ENCODE results near the gene LARP4B. TPM values are rescaled to one million over a fixed set of nuclear protein-coding genes. Genes with fewer than 3 reads are reported as not detected.

The LARP4B gene
- total RNA-seq, 1 donor from 2014 or later: 64.2 TPM

- Histone ChIP-seq H3K4me1 (peaks cover 11% of the 10 kb centered on the region), H3K4me3 (no peak overlapping the region), H3K9me3 (replicated peaks) (peaks cover 26% of the 10 kb centered on the region), H3K36me3 (peaks cover 4% of the 10 kb centered on the region), H3K27me3 (ENCODE audit: low read depth) (no peaks in the 10 kb centered on the region), H3K27ac (replicated peaks) (no peak overlapping the region)
- no peak for DNase-seq
- intact Hi-C loops (cut with micrococcal nuclease): no loop called here
- TF ChIP-seq CTCF (IDR thresholded peaks at IDR 0.05; ENCODE audit: borderline replicate concordance): no peak
Measured at GRCh38 chr10:974038-974784, 42.7 kb upstream of the LARP4B start.

DNA sequence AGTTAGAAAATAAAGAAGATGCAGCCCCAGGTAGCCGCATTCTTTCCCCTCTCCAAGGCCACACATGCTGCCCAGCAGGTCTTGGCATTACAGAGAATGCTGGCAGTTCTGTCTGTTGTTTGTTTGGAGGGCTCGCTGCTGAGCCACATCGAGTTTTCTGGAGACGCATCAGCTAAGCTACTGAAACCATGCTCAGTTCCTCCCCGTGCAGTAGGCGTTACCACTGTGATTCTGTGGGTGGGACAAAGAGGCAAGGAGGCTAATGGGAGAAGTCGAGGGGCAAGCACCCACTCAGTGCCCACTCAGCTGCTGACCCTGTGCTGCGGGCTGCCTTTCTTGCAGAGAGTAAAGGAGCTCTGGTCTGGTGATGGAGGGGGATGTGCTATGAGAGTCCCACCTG, 41.3 kb upstream of the LARP4B start:
- H3K4me3 ChIP-seq: no peak overlapping the region
- H3K27ac ChIP-seq (replicated peaks): no peak overlapping the region
- intact Hi-C loops (cut with micrococcal nuclease): no loop called here
- peaks cover 11% of the 10 kb centered on the region for H3K4me1 ChIP-seq
- peaks cover 11% of the 10 kb centered on the region for H3K9me3 ChIP-seq (replicated peaks)
- DNase-seq: no peak
- TF ChIP-seq CTCF (IDR thresholded peaks at IDR 0.05; ENCODE audit: borderline replicate concordance): no peak
- peaks cover 4% of the 10 kb centered on the region for H3K36me3 ChIP-seq
- no peaks in the 10 kb centered on the region for H3K27me3 ChIP-seq (ENCODE audit: low read depth)

GRCh38 chr10:971613-972012, 40.1 kb upstream of the LARP4B start:
- no peak for TF ChIP-seq CTCF (IDR thresholded peaks at IDR 0.05; ENCODE audit: borderline replicate concordance)
- DNase-seq: no peak
- Histone ChIP-seq H3K4me1 (peaks cover 11% of the 10 kb centered on the region), H3K9me3 (replicated peaks) (peaks cover 5% of the 10 kb centered on the region), H3K4me3 (no peak overlapping the region), H3K36me3 (no peaks in the 10 kb centered on the region), H3K27me3 (ENCODE audit: low read depth) (no peaks in the 10 kb centered on the region), H3K27ac (replicated peaks) (no peak overlapping the region)
- intact Hi-C loops (cut with micrococcal nuclease): no loop called here

GRCh38 chr10:971150-971542, 39.6 kb upstream of the LARP4B start:
- H3K4me3 ChIP-seq: no peak overlapping the region
- H3K27me3 ChIP-seq (ENCODE audit: low read depth): no peaks in the 10 kb centered on the region
- H3K4me1 ChIP-seq: peaks cover 11% of the 10 kb centered on the region
- no peak for DNase-seq
- no peak overlapping the region for H3K27ac ChIP-seq (replicated peaks)
- no peak for TF ChIP-seq CTCF (IDR thresholded peaks at IDR 0.05; ENCODE audit: borderline replicate concordance)
- intact Hi-C loops (cut with micrococcal nuclease): no loop called here
- no peaks in the 10 kb centered on the region for H3K36me3 ChIP-seq
- peaks cover 5% of the 10 kb centered on the region for H3K9me3 ChIP-seq (replicated peaks)

DNA sequence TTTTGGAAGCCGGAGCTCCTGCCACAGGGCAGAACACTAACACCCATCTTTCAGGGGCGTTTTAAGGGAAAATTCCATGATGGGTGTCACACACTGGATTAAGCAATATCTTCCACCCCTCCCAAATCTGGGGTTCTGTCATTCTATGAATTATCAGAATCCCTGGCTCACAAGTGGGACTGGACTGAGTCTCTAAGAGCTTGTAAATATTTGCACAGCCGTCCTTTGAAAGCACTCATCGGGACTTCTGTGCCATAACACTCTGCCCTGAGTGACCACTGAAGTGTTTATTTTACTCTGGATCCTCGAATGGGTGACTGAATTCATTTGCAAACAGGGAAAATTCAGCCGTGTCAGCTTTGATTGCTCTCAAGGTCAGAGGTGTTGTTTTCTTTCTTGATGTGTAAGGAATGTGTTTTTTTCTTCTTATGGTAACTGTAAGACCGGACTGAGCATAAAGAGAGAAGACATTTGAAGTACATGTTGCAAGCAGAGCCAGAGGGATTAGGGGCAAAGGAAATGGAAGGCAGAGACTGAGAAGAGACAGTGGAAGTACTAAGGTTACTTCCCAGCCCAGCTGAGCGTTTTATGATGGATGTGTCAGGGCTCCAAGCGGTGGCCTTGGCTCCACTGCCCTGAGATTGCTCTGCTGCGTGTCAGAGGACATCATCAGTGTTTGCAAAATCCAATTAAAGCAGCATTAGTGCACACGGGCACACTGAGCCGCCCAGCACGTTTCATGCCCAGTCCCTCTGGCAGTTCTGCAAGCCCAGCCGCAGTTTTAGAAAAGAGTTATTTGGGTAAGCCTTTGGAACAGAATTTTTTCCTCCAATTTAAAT, 39.0 kb upstream of the LARP4B start:
- H3K4me3 ChIP-seq: no peak overlapping the region
- no peaks in the 10 kb centered on the region for H3K27me3 ChIP-seq (ENCODE audit: low read depth)
- intact Hi-C loops (cut with micrococcal nuclease): no loop called here
- H3K36me3 ChIP-seq: no peaks in the 10 kb centered on the region
- no peak overlapping the region for H3K27ac ChIP-seq (replicated peaks)
- peaks cover 5% of the 10 kb centered on the region for H3K9me3 ChIP-seq (replicated peaks)
- no peak for TF ChIP-seq CTCF (IDR thresholded peaks at IDR 0.05; ENCODE audit: borderline replicate concordance)
- H3K4me1 ChIP-seq: peaks cover 11% of the 10 kb centered on the region
- no peak for DNase-seq
